ENCODE results near the gene SLC17A5.
"Not testable (repeated sequence)": the region's sequence is repeated elsewhere in the genome, so short reads cannot be mapped to it uniquely, and the experiment has no call there.

The SLC17A5 gene

GRCh38 chr6:73653571-73654424, at the start of gene SLC17A5:
Gene SLC17A5 (minus strand): TSS chr6:73653992. CDS start chr6:73653886, 106 bp downstream.
- DNase-seq (ENCODE audit: low read depth in 2 of 2), result peak; percentile 75 to 85

GRCh38 chr6:73703466-73703865, 49.7 kb upstream of the SLC17A5 start:
- no peak for DNase-seq (ENCODE audit: low read depth in 2 of 2)

- DNase-seq (ENCODE audit: low read depth in 2 of 2), result no peak
Measured at GRCh38 chr6:73702444-73702843, 48.7 kb upstream of the SLC17A5 start.

GRCh38 chr6:73699676-73700459, 46.1 kb upstream of the SLC17A5 start:
- no peak for DNase-seq (ENCODE audit: low read depth in 2 of 2)

GRCh38 chr6:73696966-73697655, 43.3 kb upstream of the SLC17A5 start:
- no peak for DNase-seq (ENCODE audit: low read depth in 2 of 2)

- DNase-seq (ENCODE audit: low read depth in 2 of 2), result peak; percentile 52 to 53
Measured at GRCh38 chr6:73695619-73696421, 42.0 kb upstream of the SLC17A5 start, which contains the start of gene CD109. Gene CD109 (plus strand): TSS chr6:73696203. CDS start chr6:73696216, 13 bp downstream.

GRCh38 chr6:73694711-73695411, 41.1 kb upstream of the SLC17A5 start:
- DNase-seq (ENCODE audit: low read depth in 2 of 2), result no peak

- no peak for DNase-seq (ENCODE audit: low read depth in 2 of 2)
Measured at GRCh38 chr6:73691512-73691911, 37.7 kb upstream of the SLC17A5 start.

- no peak for DNase-seq (ENCODE audit: low read depth in 2 of 2)
Measured at GRCh38 chr6:73690056-73690455, 36.3 kb upstream of the SLC17A5 start.

GRCh38 chr6:73688351-73688750, 34.6 kb upstream of the SLC17A5 start:
- no peak for DNase-seq (ENCODE audit: low read depth in 2 of 2)

- not testable (repeated sequence) for DNase-seq (ENCODE audit: low read depth in 2 of 2)
Measured at GRCh38 chr6:73683574-73683973, 29.8 kb upstream of the SLC17A5 start.

GRCh38 chr6:73680289-73680918, 26.6 kb upstream of the SLC17A5 start:
- no peak for DNase-seq (ENCODE audit: low read depth in 2 of 2)

- not testable (repeated sequence) for DNase-seq (ENCODE audit: low read depth in 2 of 2)
Measured at GRCh38 chr6:73679846-73680245, 26.1 kb upstream of the SLC17A5 start.

GRCh38 chr6:73679009-73679408, 25.2 kb upstream of the SLC17A5 start:
- DNase-seq (ENCODE audit: low read depth in 2 of 2), result no peak

- DNase-seq (ENCODE audit: low read depth in 2 of 2), result peak; percentile 44 to 61
Measured at GRCh38 chr6:73675466-73676098, 21.8 kb upstream of the SLC17A5 start.

GRCh38 chr6:73671911-73672685, 18.3 kb upstream of the SLC17A5 start:
- no peak for DNase-seq (ENCODE audit: low read depth in 2 of 2)

- no peak for DNase-seq (ENCODE audit: low read depth in 2 of 2)
Measured at GRCh38 chr6:73669005-73669404, 15.2 kb upstream of the SLC17A5 start.

- DNase-seq (ENCODE audit: low read depth in 2 of 2), result no peak
Measured at GRCh38 chr6:73667798-73668197, 14.0 kb upstream of the SLC17A5 start.

GRCh38 chr6:73666393-73666792, 12.6 kb upstream of the SLC17A5 start:
- no peak for DNase-seq (ENCODE audit: low read depth in 2 of 2)
